ENCODE results near the gene SYAP1.
"Not testable (repeated sequence)": the region's sequence is repeated elsewhere in the genome, so short reads cannot be mapped to it uniquely, and the experiment has no call there.

The SYAP1 gene, protein sequence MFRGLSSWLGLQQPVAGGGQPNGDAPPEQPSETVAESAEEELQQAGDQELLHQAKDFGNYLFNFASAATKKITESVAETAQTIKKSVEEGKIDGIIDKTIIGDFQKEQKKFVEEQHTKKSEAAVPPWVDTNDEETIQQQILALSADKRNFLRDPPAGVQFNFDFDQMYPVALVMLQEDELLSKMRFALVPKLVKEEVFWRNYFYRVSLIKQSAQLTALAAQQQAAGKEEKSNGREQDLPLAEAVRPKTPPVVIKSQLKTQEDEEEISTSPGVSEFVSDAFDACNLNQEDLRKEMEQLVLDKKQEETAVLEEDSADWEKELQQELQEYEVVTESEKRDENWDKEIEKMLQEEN

DNA sequence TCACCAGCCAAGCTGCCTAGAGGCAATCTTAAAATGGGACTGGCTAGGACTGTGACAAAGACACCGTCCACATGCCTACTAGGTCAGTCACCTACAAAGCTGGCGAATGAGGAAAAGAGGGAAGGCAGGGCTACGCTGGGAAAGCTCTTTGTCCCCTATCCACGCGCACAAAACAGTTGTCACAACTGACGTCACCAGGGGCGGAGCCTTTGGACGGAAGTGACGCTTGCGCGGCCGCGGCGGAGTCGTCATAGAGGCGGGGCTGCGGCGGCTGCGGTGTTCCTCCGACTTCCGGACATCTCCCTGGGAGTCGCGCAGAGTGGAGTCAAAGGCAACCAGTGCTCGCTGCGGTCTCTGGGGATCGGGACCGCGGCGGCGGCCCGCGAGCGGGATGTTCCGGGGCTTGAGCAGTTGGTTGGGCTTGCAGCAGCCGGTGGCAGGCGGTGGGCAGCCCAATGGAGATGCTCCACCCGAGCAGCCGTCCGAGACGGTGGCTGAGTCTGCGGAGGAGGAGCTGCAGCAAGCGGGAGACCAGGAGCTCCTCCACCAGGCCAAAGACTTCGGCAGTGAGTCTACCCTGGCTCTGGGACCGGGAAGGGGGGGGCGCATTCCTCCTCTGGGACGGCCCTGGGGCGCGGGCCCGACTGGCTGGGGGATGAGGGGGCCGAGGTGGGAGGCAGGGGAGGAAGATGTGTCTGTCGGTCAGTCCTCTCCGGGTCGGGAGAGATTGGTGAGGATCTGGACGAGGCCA is at the start of gene SYAP1:
Gene SYAP1, plus strand, starts transcription at position 279 of the 751 bp plus-strand sequence. Its CDS starts 113 bp downstream, at position 392.
- in situ Hi-C loops (cut with MboI; ENCODE audit: low sequenced_read_pairs) = no loop called here

DNA sequence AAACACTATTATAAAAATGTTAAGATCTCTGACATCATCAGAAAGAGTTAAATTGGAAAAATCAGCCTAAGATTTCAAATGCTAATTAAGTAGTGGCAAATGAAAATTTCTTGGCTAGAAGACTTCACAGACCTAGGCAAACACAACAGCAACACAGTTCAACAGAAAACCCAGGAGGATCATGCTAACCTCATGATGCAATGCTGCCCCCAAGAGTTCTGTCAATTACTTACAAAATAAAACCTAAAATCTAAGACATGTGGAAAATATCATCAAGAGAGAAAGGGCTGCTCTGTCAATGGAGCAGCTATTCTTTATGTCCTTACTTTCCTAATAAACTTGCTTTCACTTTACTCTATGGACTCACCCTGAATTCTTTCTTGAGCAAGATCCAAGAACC is 48.4 kb upstream of the SYAP1 start:
- in situ Hi-C loops (cut with MboI; ENCODE audit: low sequenced_read_pairs) = no loop called here

GRCh38 chrX:16678689-16679088 is 40.7 kb upstream of the SYAP1 start:
- in situ Hi-C loops (cut with MboI; ENCODE audit: low sequenced_read_pairs) = no loop called here

DNA sequence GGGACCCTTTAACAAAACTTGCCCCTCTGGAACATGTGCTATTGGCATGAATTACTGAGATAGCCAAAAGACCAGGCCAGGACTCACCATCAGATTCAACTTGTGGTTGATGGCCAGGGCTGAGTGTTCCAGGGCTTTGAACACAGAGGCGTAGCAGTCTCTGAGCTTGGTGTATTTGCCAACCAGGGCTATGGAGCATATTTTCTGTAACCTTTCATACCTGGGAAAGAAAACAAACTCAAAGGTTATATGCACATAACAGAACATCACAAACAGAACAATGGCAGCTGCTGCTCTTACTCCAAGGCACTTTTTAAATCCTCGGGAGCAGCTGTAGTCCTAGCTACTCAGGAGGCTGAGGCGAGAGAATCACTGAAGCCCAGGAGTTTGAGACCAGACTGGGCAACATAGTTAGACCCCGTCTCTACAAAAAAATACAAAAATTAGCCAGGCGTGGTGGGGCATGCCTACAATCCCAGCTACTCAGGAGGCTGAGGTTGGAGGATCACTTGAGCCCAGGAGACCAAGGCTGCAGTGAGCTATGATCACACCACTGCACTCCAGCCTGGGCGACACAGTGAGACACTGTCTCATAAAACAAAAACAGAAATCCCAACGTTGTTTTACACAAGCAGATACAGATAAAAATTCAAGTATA is 36.3 kb upstream of the SYAP1 start:
- in situ Hi-C loops (cut with MboI; ENCODE audit: low sequenced_read_pairs) = no loop called here

- in situ Hi-C loops (cut with MboI; ENCODE audit: low sequenced_read_pairs) = no loop called here
Measured at GRCh38 chrX:16687514-16687913, 31.9 kb upstream of the SYAP1 start.

GRCh38 chrX:16695079-16695676 is 24.2 kb upstream of the SYAP1 start:
- in situ Hi-C loops (cut with MboI; ENCODE audit: low sequenced_read_pairs) = no loop called here

DNA sequence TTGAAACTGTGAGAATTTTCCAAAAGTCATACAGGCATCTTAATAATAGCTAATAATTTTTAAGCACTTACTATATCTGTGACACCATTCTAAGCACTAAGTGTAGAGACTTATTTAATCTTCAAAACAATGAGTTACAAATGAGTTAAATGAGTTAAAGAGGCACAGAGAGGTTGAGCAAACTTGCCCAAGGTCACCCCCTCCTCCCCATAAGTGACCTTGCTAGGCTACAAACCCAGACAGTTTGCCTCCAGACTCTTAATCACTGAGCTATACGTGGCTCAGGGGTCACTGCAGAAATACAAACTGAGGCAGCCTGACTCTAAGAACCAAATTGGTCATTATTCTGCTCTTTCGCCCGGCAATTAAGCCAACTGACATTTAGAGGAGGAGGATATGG is 22.5 kb upstream of the SYAP1 start:
- in situ Hi-C loops (cut with MboI; ENCODE audit: low sequenced_read_pairs) = no loop called here

GRCh38 chrX:16699389-16699788 is 20.0 kb upstream of the SYAP1 start:
- in situ Hi-C loops (cut with MboI; ENCODE audit: low sequenced_read_pairs) = no loop called here

GRCh38 chrX:16700734-16701133 is 18.7 kb upstream of the SYAP1 start:
- in situ Hi-C loops (cut with MboI; ENCODE audit: low sequenced_read_pairs) = no loop called here

GRCh38 chrX:16702700-16703599 is 16.5 kb upstream of the SYAP1 start:
- in situ Hi-C loops (cut with MboI; ENCODE audit: low sequenced_read_pairs) = no loop called here

- in situ Hi-C loops (cut with MboI; ENCODE audit: low sequenced_read_pairs) = no loop called here
Measured at GRCh38 chrX:16705370-16705769, 14.0 kb upstream of the SYAP1 start.

GRCh38 chrX:16708016-16708415 is 11.4 kb upstream of the SYAP1 start:
- in situ Hi-C loops (cut with MboI; ENCODE audit: low sequenced_read_pairs) = no loop called here

- in situ Hi-C loops (cut with MboI; ENCODE audit: low sequenced_read_pairs) = no loop called here
Measured at GRCh38 chrX:16711219-16711811, 8.1 kb upstream of the SYAP1 start.

DNA sequence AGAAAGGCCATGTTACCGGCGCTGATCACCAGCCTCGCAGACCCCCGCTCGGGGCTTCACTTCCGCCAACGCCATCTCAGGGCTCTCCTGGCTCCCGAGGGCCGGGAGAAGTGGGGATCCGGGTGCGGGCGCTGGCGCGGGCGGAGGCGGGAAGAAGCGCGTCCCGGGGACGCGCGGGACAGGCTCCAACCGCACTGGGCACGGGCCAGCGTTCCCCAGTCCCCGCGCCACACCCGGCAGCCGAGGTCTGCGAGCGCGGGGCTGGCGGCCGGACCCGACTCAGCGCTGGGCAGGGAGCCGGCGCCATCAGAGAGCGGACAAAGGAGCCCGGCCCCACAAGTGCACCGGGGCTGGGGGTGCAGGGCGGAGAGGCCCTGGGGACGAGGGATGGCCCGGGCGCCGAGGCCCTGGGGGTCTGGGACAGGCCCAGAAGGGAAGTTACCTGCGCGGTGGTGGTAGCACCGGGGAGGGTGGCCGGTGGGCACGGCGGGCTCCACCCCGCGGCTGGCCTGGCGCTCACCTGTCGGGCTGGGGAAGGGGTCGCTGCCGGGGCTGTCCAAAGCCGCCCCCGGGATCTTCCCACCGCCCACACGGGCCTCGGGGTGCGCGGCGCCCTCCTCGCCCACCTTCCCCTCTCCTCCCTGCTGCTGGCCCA is 7.4 kb upstream of the SYAP1 start:
- in situ Hi-C loops (cut with MboI; ENCODE audit: low sequenced_read_pairs) = no loop called here

GRCh38 chrX:16712548-16713155 is 6.8 kb upstream of the SYAP1 start, which contains the start of gene CTPS2:
Gene CTPS2 (minus strand): TSS chrX:16712669. CDS start chrX:16702902, 9,767 bp downstream.
- in situ Hi-C loops (cut with MboI; ENCODE audit: low sequenced_read_pairs) = no loop called here

DNA sequence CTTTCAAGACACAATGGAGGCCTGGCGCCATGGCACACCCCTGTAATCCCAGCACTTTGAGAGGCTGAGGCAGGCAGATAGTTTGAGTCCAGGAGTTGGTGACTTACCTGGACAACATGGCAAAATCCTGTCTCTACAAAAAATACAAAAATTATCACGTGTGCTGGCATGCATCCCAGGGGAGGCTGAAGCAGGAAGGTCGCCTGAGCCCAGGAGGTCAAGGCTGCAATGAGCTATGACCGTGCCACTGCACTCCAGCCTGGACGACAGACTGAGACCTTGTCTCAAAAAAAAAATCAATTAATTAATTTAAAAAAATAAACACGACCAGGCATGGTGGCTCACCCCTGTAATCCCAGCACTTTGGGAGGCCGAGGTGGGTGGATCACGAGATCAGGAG is 4.9 kb upstream of the SYAP1 start:
- in situ Hi-C loops (cut with MboI; ENCODE audit: low sequenced_read_pairs) = no loop called here

GRCh38 chrX:16715638-16716037 is 3.8 kb upstream of the SYAP1 start:
- in situ Hi-C loops (cut with MboI; ENCODE audit: low sequenced_read_pairs) = not testable (repeated sequence)

DNA sequence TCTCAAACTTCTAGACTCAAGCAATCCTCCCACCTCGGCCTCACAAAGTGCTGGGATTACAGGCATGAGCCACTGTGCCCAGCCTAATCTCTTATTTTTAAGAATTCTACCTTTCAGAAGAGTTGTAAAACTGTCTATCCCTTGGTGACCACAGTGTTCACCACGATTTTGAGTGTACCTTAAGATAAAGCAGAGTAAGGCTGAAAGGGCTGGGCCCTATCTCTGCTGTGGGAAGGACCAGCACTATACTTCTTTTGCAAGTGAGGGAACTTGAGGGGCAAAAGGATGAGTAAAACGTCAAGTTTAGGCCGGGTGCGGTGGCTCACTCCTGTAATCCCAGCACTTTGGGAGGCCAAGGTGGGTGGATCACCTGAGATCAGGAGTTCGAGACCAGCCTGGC is 3.0 kb upstream of the SYAP1 start:
- in situ Hi-C loops (cut with MboI; ENCODE audit: low sequenced_read_pairs) = not testable (repeated sequence)

- in situ Hi-C loops (cut with MboI; ENCODE audit: low sequenced_read_pairs) = no loop called here
Measured at GRCh38 chrX:16718824-16719333, 533 bp upstream of the SYAP1 start.

Measured in HL-60/S4 treated with phorbol 12-myristate 13-acetate at 8.2 ng/mL for 4 days and 3 days (cell line).